Trophoblast cell (in vitro differentiated cells and primary cell): ENCODE measurements around the gene SLC6A2.

Experiments used
- DNase-seq, 2 donors: peaks; one replicate each; pipeline ENCODE4 v3.0.0-alpha.2; 2016
- H2AFZ ChIP-seq: 2 replicates; pipeline ENCODE4 v1.6.1; 2013; ENCODE audit warnings: low read length, moderate library complexity, mild to moderate bottlenecking; ENCODE audit not compliant: insufficient read depth, poor library complexity
- H2AK5ac ChIP-seq: 2 replicates; pipeline ENCODE4 v1.6.1; 2013; ENCODE audit warnings: mild to moderate bottlenecking, low read length
- H2BK120ac ChIP-seq: 2 replicates; pipeline ENCODE4 v1.6.1; 2013; ENCODE audit warnings: low read length, mild to moderate bottlenecking, moderate library complexity; ENCODE audit not compliant: insufficient read depth, poor library complexity
- H2BK12ac ChIP-seq: 2 replicates; pipeline ENCODE4 v1.6.1; 2013; ENCODE audit warnings: mild to moderate bottlenecking, low read length, moderate library complexity
- H2BK5ac ChIP-seq: 2 replicates; pipeline ENCODE4 v1.6.1; 2013; ENCODE audit warnings: low read length, low read depth, moderate library complexity, mild to moderate bottlenecking; ENCODE audit not compliant: poor library complexity
- H3K14ac ChIP-seq: 2 replicates; pipeline ENCODE4 v1.6.1; 2013; ENCODE audit warnings: mild to moderate bottlenecking, low read length
- H3K18ac ChIP-seq: 2 replicates; pipeline ENCODE4 v1.6.1; 2013; ENCODE audit warnings: mild to moderate bottlenecking, low read length
- H3K23ac ChIP-seq: 2 replicates; pipeline ENCODE4 v1.6.1; 2013; ENCODE audit warnings: low read length
- H3K27ac ChIP-seq: 2 replicates; pipeline ENCODE4 v1.5.1; 2013; ENCODE audit warnings: low read depth, mild to moderate bottlenecking, inconsistent platforms, low read length, moderate library complexity
- H3K27me3 ChIP-seq: 2 replicates; pipeline ENCODE4 v1.6.1; 2013; ENCODE audit warnings: inconsistent platforms, mild to moderate bottlenecking, low read length, moderate library complexity; ENCODE audit not compliant: insufficient read depth
- H3K36me3 ChIP-seq, 2 experiments: 1 replicate in 1 of 2; 2 replicates in 1 of 2; pipeline ENCODE4 v1.6.1; 2013; ENCODE audit warnings: low read length in 2 of 2, mild to moderate bottlenecking in 2 of 2, moderate library complexity in 1 of 2; ENCODE audit not compliant: insufficient read depth in 2 of 2, control insufficient read depth in 1 of 2
- H3K4ac ChIP-seq: 2 replicates; pipeline ENCODE4 v1.6.1; 2013; ENCODE audit warnings: low read depth, mild to moderate bottlenecking, low read length, moderate library complexity
- H3K4me1 ChIP-seq, 2 experiments: 1 replicate in 1 of 2; 2 replicates in 1 of 2; pipeline ENCODE4 v1.6.1; 2013; ENCODE audit warnings: low read length in 2 of 2, mild to moderate bottlenecking in 2 of 2, moderate library complexity in 1 of 2; ENCODE audit not compliant: insufficient read depth in 2 of 2, control insufficient read depth in 1 of 2
- H3K4me2 ChIP-seq: 2 replicates; pipeline ENCODE4 v1.6.1; 2013; ENCODE audit warnings: inconsistent platforms, mild to moderate bottlenecking, low read length, moderate library complexity
- H3K4me3 ChIP-seq: 2 replicates; pipeline ENCODE4 v1.5.1; 2013; ENCODE audit warnings: mild to moderate bottlenecking, low read depth, low read length, inconsistent platforms
- H3K79me1 ChIP-seq: one replicate; pipeline ENCODE4 v1.6.1; 2013; ENCODE audit warnings: low read length
- H3K79me2 ChIP-seq: 2 replicates; pipeline ENCODE4 v1.6.1; 2013; ENCODE audit warnings: low read length, mild to moderate bottlenecking; ENCODE audit not compliant: control insufficient read depth, insufficient read depth, poor library complexity
- H3K9ac ChIP-seq: 2 replicates; pipeline ENCODE4 v1.6.1; 2013; ENCODE audit warnings: mild to moderate bottlenecking, low read length
- H3K9me3 ChIP-seq: 2 replicates; pipeline ENCODE4 v1.6.1; 2013; ENCODE audit warnings: low read depth, mild to moderate bottlenecking, control low read depth, inconsistent platforms, low read length; ENCODE audit not compliant: insufficient read depth
- H4K12ac ChIP-seq: 2 replicates; pipeline ENCODE4 v1.6.1; 2013; ENCODE audit warnings: low read depth, mild to moderate bottlenecking, low read length, moderate library complexity
- H4K8ac ChIP-seq: 2 replicates; pipeline ENCODE4 v1.6.1; 2013; ENCODE audit warnings: low read depth, mild to moderate bottlenecking, low read length, moderate library complexity
- H4K91ac ChIP-seq: one replicate; pipeline ENCODE4 v1.6.1; 2013; ENCODE audit warnings: low read depth, mild to moderate bottlenecking, low read length, moderate library complexity
- WGBS: extraction: QIAGEN DNeasy Blood & Tissue Kit; methylation state at CpG from one replicate; pipeline ENCODE4 v1.1.7; 2013; ENCODE audit warnings: missing lambda C conversion rate; ENCODE audit not compliant: insufficient read length, insufficient coverage; ENCODE audit errors: extremely low coverage; 5-methylcytosine and 5-hydroxymethylcytosine counted together

Gene SLC6A2

GRCh38 chr16:55632259-55632658 is 23.5 kb upstream of the SLC6A2 start:
- Histone ChIP-seq H3K9ac (no peak overlapping the region), H3K23ac (no peak overlapping the region), H3K27ac (no peak overlapping the region), H3K4me2 (no peak overlapping the region), H4K8ac (no peak overlapping the region), H2BK5ac (no peak overlapping the region), H3K27me3 (no peaks in the 10 kb centered on the region), H3K36me3 (no peaks in the 10 kb centered on the region), H3K79me1 (no peaks in the 10 kb centered on the region), H2AK5ac (no peak overlapping the region), H3K14ac (no peak overlapping the region), H3K4ac (no peak overlapping the region), H2AFZ (no peak overlapping the region), H3K9me3 (no peaks in the 10 kb centered on the region), H2BK12ac (no peak overlapping the region), H4K12ac (no peak overlapping the region), H4K91ac (no peak overlapping the region), H3K18ac (no peak overlapping the region), H2BK120ac (no peak overlapping the region), H3K79me2 (no peaks in the 10 kb centered on the region), H3K4me3 (no peak overlapping the region), H3K4me1 (no peaks in the 10 kb centered on the region)
- no peak for DNase-seq

GRCh38 chr16:55634193-55634592 is 21.6 kb upstream of the SLC6A2 start:
- Histone ChIP-seq H3K36me3 (no peaks in the 10 kb centered on the region), H2AFZ (no peak overlapping the region), H3K27me3 (no peaks in the 10 kb centered on the region), H2AK5ac (no peak overlapping the region), H3K4me2 (no peak overlapping the region), H2BK5ac (no peak overlapping the region), H3K9me3 (no peaks in the 10 kb centered on the region), H3K18ac (no peak overlapping the region), H3K27ac (no peak overlapping the region), H4K8ac (no peak overlapping the region), H3K79me1 (no peaks in the 10 kb centered on the region), H3K9ac (no peak overlapping the region), H4K91ac (no peak overlapping the region), H3K4me1 (no peaks in the 10 kb centered on the region), H3K4ac (no peak overlapping the region), H3K23ac (no peak overlapping the region), H2BK12ac (no peak overlapping the region), H3K4me3 (no peak overlapping the region), H4K12ac (no peak overlapping the region), H2BK120ac (no peak overlapping the region), H3K14ac (no peak overlapping the region), H3K79me2 (no peaks in the 10 kb centered on the region)
- DNase-seq: no peak

- Histone ChIP-seq H3K18ac (no peak overlapping the region), H4K91ac (no peak overlapping the region), H3K9ac (no peak overlapping the region), H2BK120ac (no peak overlapping the region), H4K8ac (no peak overlapping the region), H3K79me1 (no peaks in the 10 kb centered on the region), H3K36me3 (no peaks in the 10 kb centered on the region), H2BK5ac (no peak overlapping the region), H3K14ac (no peak overlapping the region), H3K79me2 (no peaks in the 10 kb centered on the region), H3K4me3 (no peak overlapping the region), H3K9me3 (no peaks in the 10 kb centered on the region), H3K4me2 (no peak overlapping the region), H3K4ac (no peak overlapping the region), H3K27ac (no peak overlapping the region), H2BK12ac (no peak overlapping the region), H4K12ac (no peak overlapping the region), H2AFZ (no peak overlapping the region), H3K27me3 (no peaks in the 10 kb centered on the region), H3K23ac (no peak overlapping the region), H3K4me1 (no peaks in the 10 kb centered on the region), H2AK5ac (no peak overlapping the region)
- no CpG with 5 or more reads among the region's 5 CpGs for WGBS
- no peak for DNase-seq
Measured at GRCh38 chr16:55638256-55638655, 17.5 kb upstream of the SLC6A2 start.

GRCh38 chr16:55640701-55641327 is 15.0 kb upstream of the SLC6A2 start:
- Histone ChIP-seq H3K27me3 (no peaks in the 10 kb centered on the region), H3K4me2 (no peak overlapping the region), H3K79me1 (no peaks in the 10 kb centered on the region), H2BK12ac (no peak overlapping the region), H3K18ac (no peak overlapping the region), H3K9me3 (no peaks in the 10 kb centered on the region), H4K12ac (no peak overlapping the region), H2AK5ac (no peak overlapping the region), H4K8ac (no peak overlapping the region), H3K4me1 (peaks cover 0 to under 1% of the 10 kb centered on the region in 2 experiments), H3K4me3 (no peak overlapping the region), H2AFZ (no peak overlapping the region), H3K9ac (no peak overlapping the region), H3K36me3 (no peaks in the 10 kb centered on the region), H3K4ac (no peak overlapping the region), H2BK5ac (no peak overlapping the region), H3K27ac (no peak overlapping the region), H3K79me2 (no peaks in the 10 kb centered on the region), H3K23ac (no peak overlapping the region), H4K91ac (no peak overlapping the region), H2BK120ac (no peak overlapping the region), H3K14ac (no peak overlapping the region)
- no CpG with 5 or more reads among the region's 9 CpGs for WGBS
- no peak for DNase-seq
